Mammary epithelial cell (primary cell): ENCODE data around the gene CPEB1.
"Not testable (repeated sequence)": the region's sequence is repeated elsewhere in the genome, so short reads cannot be mapped to it uniquely, and the experiment has no call there.

Experiments
- EZH2 ChIP-seq: IDR thresholded peaks from 2 replicates; pipeline ENCODE4 v1.6.1; 2012; ENCODE audit warnings: low read length, inconsistent platforms, borderline replicate concordance
- TF ChIP-seq, protein P1 (sequence below), 2 donors: IDR thresholded peaks in 1 of 2; conservative IDR thresholded peaks in 1 of 2; 2 replicates each; pipeline ENCODE4 v1.5.1; 2011 to 2012; ENCODE audit warnings: inconsistent platforms in 2 of 2, low read length in 2 of 2, mild to moderate bottlenecking in 2 of 2, control low read depth in 1 of 2, low read depth in 1 of 2; ENCODE audit not compliant: insufficient read depth in 1 of 2; ENCODE audit errors: extremely low read depth in 1 of 2

DNA sequence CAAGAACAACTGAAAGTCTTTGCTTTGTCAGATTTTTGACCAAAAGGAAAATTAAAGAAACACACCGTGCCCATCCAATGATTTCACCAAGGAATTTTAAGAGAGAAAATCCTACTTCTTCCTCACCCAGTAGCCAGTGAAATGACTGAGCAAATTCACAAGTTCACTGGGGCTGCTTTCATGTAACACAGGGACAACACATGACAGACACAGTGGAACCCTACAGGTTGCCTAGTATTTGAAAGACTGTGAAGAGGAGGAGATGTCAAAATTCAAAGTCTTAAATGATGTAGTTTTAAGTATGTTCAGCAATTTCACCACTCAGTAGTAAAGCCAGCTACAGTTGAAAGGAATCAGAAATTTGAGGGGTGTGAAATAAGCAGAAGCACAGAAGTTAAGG is 140.1 kb downstream of the CPEB1 start:
- TF ChIP-seq, protein P1, sequence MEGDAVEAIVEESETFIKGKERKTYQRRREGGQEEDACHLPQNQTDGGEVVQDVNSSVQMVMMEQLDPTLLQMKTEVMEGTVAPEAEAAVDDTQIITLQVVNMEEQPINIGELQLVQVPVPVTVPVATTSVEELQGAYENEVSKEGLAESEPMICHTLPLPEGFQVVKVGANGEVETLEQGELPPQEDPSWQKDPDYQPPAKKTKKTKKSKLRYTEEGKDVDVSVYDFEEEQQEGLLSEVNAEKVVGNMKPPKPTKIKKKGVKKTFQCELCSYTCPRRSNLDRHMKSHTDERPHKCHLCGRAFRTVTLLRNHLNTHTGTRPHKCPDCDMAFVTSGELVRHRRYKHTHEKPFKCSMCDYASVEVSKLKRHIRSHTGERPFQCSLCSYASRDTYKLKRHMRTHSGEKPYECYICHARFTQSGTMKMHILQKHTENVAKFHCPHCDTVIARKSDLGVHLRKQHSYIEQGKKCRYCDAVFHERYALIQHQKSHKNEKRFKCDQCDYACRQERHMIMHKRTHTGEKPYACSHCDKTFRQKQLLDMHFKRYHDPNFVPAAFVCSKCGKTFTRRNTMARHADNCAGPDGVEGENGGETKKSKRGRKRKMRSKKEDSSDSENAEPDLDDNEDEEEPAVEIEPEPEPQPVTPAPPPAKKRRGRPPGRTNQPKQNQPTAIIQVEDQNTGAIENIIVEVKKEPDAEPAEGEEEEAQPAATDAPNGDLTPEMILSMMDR (conservative IDR thresholded peaks at IDR 0.05 in 1 of 2, IDR thresholded peaks at IDR 0.05 in 1 of 2; ENCODE audit: extremely low read depth in 1 of 2, insufficient read depth in 1 of 2, low read depth in 1 of 2, low read length in 2 of 2) = not testable (repeated sequence)
- TF ChIP-seq EZH2 = not testable (repeated sequence)
